Hepatic stellate cell (primary cell): ENCODE measurements around the gene TATDN2.
A peak's percentile ranks its signal among the peaks of the same experiment; 100 is the strongest.
"Not testable (repeated sequence)": the region's sequence is repeated elsewhere in the genome, so short reads cannot be mapped to it uniquely, and the experiment has no call there.

Experiments
- DNase-seq: peaks from one replicate; pipeline ENCODE4 v3.0.0; 2011; ENCODE audit warnings: low spot score

The TATDN2 gene

DNA sequence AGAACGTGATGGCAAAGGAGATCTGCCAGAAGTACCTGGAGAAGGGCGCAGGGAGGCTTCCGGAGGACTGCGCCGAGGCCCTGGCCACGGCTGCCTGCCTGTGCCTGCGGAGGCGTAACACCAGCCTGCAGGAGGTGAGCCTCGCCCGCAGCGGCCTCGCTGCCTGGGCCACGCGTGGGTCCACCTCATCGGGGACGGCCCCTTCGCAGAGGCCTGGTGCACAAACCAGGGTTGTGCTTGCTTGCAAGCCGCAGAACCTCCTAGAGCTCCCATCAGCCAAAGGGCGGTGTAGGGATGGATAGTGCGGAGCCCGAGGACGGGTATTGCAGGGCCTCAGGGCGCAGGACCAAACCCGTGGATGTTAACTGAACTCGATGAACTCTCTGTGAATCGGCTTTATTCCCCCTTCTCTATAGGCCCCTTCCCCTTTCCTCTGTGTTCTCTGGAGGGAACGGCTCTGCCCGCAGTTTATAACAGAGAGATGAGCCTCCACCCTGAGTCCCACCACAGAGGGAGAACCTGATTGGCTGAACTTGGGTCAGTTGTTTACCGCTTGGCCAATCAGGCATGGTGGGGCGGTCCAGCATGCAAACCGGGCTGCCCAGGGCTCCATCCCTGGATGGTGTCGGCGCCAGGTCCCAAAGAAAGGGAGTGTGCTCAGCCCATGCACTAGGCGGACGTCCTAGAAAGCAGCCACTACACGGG, 13.6 kb upstream of the TATDN2 start:
- DNase-seq = no peak

DNA sequence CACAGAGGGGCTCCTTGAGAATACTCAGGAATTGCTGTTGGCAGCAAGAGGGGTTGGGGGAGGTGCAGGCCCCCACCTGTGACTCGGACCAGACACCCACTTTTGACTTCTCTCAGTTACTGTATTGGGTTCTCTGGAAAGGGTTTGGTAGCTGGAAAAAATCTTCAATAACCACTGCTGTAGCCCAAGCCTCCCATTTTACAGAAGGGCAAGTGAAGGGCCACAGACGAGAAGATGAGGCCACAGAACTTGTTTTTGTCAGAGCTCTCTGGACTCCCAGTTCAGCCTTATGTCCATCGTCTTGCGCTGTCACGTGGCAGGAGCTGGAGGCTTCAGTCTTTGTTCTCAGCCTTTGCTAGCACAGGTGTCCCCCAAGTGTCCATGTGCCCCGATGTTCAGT, 12.7 kb upstream of the TATDN2 start:
- no peak for DNase-seq

DNA sequence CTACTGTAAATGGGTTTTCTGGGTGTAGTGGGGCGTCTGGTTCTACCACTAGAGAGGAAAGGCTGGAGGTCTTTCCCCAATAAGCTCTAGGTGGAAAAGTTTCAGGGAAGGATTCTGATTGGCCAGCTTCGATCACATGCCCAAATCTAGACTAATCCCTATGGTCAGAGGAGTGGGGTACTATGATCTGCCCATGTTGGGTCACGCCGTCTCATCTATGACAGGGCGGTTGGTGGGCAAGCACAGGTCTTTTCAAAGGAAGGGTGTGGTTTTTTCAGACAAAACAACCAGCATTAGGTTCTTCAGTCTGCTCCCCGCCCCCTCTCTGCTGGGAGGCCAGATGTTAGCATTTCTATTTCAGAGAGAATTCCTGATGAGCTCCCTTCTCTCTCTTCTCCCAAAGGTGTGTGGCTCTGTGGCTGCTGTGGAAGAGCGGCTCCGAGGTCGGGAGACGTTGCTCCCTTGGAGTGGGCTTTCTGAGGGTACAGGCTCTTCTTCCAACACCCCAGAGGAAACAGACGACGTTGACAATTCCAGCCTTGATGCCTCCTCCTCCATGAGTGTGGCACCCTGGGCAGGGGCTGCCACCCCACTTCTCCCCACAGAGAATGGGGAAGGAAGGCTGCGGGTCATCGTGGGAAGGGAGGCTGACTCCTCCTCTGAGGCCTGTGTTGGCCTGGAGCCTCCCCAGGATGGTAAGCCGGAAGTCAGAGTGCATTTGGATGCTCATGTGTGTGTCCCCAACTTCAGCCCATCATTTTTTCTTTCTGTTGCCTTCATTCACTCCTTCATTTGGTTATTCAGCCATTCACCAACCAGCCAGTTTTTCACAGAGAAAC, 9.7 kb upstream of the TATDN2 start:
- no peak for DNase-seq

DNA sequence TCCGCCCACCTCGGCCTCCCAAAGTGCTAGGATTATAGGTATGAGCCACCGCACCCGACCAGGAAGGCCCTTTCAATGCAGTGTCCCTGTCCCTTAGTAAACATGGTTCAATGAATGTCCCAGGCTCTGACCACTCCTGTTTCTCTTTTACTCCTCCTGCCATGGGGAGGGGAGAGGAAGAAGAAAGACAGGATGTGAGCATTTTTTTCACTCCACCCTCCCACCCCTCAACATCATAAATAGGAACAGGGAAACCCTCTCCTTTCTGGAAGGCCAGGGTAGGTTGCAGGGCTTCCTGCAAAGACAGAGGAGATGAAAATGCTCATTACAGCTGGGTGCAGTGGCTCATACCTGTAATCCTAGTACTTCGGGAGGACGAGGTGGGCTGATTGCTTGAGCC, 7.5 kb upstream of the TATDN2 start:
- DNase-seq = no peak

DNA sequence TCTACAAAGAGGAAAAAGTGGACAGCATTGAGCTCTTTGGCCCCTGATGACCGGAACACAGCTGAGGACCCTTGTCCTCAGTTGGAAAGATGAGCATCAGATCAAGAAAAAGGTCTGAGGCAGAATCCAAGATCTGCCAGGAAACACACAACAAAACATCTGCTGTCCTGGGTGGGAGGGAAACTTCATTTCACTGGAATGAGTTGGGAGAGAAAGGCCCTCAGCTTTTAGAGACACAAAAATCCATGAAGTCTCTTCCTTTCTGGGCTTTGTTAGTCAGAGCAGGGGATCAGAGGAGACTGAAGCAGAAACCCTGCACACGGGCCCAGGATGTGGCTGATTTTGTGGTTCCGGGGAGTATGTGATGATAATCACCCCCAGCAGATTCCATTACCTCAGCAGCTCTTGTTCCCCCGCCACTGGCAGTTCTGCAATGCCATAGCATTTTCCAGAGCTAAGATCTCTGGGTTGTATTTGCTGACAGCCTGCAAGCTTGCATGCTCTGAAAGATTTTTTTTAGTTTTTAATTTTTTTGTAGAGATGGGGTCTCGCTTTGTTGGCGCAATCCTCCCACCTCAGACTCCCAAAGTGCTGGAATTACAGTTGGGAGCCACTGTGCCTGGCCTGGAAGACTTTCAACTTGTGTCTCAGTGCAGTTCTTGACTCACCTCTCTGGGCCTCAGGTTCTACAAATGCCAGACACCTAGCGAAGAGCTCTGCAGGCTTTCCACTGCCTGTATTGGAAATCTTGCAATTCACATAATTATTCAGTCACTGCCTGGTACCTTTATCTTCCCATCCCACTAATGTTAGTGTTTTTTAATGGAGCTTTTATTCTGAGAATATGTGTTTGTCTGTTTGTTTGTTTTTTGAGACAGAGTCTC, 5.8 kb upstream of the TATDN2 start:
- peak; percentile 43 for DNase-seq

DNA sequence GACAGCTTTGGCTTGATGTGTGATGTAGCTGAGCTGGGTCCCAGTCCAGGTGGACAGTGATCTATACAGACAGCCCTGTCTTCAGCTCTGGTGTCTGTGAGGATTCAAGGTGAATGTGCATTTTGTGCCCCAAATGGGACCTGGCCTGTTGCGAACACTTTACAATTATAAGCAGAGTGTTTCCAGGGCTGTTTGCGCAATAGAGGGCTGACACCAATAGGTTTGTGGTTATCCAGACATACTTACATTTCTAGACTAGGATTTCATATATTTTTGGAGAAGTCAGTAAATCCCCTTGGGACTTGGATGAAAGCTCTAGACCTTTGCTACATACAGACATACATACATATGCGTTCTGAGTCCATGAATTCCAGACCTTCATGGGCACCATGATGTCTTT, 4.2 kb upstream of the TATDN2 start:
- no peak for DNase-seq

DNA sequence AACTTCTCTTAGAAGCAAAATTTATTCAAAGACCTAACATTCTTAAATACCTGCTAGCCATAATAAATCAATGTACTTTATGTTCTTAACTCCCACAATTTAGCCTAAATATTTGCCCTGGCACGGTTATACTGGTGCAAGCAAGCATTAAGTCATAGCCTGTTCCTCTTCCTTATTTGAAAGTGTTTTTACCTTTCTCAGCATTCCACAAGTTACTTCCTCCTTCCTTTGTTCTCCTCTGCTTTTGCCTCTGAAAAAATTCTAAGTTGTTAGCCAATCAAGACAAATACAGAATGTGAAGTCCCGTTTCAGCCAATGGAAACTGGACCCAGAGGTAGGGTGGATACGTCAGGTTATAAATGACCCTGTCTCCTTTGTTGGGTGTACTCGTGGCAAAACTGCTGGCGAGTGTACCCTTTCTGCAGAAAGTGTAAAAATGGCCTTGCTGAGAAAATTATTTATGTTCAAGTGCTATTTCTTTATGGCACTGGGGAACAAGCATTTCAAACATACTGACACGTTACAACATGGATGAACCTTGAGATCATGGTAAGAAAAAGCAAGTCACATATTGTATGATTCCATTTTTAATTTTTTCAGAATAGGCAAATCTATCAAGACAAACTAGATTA, 3.1 kb upstream of the TATDN2 start:
- no peak for DNase-seq

DNA sequence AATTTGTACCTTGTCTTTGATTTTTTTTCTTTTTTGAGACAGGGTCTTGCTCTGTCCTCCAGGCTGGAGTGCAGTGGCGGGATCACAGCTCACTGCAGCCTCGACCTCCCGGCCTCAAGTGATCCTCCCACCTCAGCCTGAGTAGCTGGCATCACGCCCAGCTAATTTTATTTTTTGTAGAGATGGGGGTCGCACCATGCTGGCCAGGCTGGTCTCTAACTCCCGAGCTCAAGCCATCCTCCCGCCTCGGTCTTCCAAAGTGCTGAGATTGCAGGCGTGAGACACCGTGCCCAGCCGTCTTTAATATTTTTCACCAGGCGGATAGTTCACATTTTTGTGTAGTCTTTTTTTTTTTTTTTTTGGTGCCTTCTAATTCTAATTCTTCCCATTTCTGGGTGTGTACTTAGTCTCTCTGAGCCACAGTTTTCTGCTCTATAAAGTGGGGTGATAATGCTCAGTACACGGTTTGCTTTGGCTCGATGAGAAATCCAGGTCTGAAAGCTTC, 528 bp upstream of the TATDN2 start:
- no peak for DNase-seq

DNA sequence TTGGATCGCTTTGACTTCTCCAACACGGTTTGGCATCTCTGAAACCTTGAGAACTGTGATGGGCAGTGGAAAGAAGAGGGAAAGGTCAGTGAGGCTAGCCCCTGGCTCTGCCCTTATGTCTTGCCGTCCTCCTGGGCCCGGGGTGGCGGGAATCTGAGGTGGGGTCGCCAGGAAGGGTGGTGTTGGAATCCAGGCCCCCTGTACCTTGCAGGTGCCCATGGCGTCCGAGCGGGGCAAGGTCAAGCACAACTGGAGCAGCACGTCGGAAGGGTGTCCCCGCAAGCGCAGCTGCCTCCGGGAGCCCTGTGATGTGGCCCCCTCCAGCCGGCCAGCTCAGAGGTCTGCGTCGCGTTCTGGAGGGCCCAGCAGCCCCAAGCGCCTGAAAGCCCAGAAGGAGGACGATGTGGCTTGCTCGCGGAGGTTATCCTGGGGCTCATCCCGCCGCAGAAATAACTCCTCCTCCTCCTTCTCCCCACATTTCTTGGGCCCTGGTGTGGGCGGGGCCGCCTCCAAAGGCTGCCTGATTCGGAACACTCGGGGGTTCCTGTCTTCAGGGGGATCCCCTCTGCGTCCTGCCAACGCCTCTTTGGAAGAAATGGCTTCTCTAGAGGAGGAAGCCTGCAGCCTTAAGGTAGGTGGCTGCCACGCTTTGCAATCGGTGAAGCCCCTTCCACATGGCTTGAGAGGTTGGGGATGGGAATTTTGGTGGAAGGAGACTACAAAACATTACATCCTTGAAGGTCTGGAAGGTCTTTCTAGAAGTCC, 907 bp downstream of the TATDN2 start:
- peak; percentile 32 for DNase-seq

DNA sequence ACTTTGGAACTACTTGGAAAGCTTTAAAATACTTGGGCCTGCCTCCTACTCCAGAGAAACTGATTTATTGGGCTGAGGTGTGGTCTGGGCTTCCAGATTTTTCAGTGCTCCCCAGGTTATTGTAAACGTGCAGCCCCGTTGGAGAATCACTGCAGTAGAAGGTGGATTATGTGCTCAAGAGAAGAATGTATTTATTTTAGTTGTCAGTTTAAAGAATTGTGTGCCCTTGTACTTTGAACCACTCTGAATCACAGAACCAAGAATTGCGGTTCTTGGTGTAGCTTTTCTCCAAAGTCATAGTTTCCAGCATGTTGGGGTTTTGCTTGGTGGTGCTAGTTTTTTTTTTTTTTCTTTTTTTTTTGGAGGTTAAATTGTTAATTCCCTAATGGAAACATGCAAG, 1.6 kb downstream of the TATDN2 start:
- peak; percentile 41 for DNase-seq

DNA sequence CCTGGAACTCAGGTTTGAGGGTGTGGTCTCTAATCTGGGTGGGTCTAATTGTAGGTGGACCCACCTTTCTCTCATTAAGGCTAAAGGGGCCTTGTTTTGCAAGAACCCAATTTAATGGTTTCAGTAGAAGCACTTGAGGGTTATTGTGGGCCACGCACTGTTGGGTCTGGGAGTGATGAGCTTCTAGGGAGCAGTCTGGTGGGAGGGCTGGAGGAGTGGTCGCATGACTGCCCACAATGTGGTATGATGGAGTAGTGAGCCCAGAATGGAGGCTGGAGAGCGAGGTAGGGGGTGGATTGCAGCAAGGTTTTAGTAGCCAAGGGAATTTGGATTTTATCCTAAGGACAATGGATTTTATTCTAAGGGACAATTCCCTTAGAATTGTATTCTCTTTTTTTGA, 2.7 kb downstream of the TATDN2 start:
- DNase-seq = no peak

DNA sequence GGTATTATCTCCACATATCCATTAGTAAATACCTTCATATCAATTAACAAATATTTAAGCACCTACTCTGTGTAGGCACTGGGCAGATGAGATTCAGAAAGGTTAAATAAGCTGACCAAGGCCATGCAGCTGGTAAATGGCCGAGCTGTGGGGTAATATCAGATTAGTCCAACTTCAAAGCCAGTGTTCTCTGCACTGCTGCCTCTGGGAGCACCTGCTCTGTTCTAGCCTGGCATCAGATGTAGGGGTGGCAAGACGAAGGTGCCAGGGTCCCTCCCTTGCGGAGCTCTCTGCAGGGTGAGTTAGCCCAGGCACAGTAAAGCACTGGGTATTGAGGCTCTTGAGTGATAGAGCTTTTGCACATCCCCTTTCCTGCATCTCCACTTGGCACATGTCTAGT, 5.5 kb downstream of the TATDN2 start:
- DNase-seq = no peak

DNA sequence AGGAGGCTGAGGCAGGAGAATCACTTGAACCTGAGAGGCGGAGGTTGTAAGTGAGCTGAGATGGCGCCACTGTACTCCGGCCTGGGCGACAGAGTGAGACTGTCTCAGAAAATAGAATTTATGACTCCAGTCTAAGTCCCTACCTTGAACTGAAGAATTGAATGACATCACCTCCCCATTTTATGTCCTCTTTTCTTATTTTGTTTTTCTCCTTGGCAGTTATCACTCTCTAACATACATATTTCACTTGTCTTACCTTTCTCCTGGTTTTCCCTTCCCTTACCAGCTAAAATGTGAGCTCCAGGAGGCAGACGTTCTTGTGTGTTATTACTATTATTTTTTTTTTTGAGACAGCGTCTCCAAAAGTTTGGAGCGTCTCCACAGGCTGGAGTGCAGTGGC, 7.6 kb downstream of the TATDN2 start:
- DNase-seq = no peak

DNA sequence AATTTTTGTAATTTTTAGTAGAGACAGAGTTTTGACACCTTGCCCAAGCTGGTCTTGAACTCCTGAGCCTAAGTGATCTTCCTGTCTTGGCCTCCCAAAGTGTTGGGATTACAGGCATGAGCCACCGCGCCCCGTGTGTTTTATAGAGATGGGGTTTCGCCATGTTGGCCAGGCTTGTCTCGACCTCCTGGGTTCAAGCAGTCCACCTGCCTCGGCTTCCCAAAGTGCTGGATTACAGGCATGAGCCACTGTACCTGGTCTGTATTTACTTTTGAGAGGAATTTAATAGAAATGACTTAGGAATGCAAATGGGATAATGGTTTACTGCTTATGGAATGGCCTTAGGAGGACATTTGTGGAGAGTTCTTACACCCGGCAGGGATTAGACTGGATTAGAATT, 10.8 kb downstream of the TATDN2 start:
- no peak for DNase-seq

DNA sequence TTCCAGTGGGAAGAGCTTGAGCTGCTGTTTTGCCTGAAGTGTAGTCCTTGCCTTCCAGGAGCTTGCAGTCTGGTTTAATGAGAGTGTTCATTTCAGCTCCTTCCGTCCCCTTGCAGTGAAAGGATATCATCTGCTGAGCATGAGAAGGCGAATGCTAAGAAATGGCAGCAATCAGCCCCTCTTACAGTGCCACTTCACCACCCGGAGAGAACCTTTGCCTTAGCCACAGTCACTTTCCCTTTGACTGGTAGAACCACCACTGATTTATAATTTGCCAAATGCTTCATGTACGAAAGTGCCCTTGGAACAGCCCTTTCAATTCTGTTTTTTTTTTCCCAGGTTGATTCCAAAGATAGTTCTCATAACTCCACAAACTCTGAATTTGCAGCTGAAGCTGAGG, 11.5 kb downstream of the TATDN2 start:
- no peak for DNase-seq

DNA sequence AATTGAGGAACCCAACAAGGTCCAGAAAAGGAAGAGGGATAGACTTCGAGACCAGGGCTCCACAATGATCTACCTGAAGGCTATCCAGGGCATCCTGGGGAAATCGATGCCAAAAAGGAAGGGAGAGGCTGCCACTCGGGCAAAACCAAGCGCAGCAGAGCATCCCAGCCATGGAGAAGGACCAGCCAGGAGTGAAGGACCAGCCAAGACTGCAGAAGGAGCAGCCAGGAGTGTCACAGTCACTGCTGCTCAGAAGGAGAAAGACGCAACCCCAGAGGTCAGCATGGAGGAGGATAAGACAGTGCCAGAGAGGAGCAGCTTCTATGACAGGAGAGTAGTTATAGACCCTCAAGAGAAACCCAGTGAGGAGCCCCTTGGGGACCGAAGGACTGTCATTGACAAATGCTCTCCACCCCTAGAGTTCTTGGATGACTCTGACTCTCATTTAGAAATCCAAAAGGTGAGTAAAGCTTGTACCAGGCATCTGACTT, 12.0 kb downstream of the TATDN2 start:
- DNase-seq = no peak

DNA sequence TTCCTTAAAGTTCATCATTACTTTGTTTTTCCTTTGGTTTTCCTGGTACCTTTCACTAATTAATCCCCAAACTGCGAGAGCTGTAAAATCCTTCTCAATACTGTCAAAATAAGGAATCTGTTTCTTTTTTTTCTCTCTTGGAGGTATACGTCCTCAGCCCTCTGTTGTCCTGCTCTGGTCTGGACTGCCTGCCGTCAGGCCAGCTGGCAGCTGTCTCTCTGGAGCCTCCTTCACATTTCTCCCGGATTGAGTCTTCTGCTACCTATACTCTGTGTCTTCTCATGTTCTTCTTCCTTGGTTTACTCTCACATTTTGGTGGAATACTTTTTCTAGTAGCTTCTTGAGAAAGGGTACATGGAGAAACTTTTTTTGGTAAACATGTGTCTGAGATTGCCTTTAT, 13.8 kb downstream of the TATDN2 start:
- no peak for DNase-seq

DNA sequence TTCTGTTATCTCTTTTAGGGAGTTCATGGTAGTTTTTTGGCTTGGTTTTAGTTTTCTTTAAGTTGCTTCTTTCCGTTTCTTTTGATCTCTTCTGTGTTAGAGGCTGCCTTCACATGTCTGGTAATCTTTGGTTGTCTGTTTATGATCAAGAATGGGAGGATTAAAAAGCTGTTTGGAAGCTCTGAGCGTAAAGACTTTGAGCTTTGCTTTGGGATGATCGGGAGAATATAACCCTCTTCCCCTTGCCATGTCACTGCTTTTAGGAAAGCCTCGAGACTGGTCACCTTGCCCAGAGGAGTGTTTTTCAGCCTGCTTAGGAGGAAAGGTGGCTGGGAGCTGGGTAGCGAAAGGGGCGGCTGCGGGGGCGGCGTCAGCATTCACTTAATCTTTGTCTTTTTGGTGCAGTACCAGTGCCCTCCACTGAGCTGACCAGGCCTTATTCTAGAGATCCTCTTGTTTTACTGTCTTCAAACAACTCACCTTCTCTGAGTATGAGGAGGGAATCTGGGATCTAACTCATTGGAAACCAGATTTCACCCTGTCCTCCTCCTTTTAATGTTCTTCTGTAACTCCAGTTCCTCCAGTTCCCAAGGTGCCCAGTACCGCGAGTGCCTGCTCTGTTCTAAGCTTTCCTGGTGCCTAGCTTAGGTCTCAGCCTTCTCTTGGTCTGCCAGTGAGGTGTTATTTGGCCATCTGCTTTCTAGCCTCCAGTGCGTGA, 15.5 kb downstream of the TATDN2 start:
- peak; percentile 65 for DNase-seq

DNA sequence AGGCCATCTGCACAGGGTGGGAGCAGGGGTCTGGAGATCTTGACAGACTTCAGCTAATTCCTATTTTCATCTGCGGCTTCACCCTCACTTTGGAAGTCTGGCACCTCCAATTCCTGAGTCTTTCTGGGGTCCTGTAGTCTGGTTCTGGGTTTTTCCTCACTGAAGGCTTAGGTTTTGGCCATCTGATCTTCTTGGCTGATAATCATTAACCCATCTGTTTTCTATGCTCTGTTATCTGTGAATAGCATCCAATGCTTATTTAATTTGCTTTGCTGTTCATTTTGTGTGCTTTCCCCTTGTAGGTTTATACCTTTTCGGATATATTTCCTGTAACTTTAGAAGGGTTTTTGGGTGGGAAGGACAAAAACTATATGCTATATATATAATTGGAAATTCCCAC, 17.6 kb downstream of the TATDN2 start:
- DNase-seq = no peak

DNA sequence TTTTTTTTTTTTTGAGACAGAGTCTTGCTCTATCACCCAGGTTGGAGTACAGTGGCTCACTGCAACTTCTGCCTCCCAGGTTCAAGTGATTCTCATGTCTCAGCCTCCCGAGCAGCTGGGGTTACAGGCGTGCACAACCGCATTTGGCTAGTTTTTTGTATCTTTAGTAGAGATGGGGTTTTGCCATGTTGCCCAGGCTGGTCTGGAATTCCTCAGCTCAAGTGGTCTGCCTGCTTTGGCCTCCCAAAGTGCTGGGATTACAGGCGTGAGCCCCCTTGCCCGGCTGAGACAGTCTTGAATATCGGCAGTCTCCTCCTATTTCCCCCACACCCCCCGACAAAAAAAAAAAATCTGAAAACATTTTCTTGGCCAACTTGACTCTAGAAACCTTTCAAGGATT, 18.7 kb downstream of the TATDN2 start:
- not testable (repeated sequence) for DNase-seq
